Activated T-cell treated with anti-CD3 and anti-CD28 coated beads, Interleukin-2, amount 50 U/mL, for 24 hours (primary cell): ENCODE results near the gene SLC5A11.
A peak's percentile ranks its signal among the peaks of the same experiment; 100 is the strongest.

Source experiments
- DNase-seq: peaks from one replicate; pipeline ENCODE4 v3.0.0-alpha.2; 2020
- H3K27ac Mint-ChIP-seq: 2 replicates; pipeline ENCODE4 v1.8.0; 2020; ENCODE audit warnings: mild to moderate bottlenecking, mixed read lengths
- H3K27me3 Mint-ChIP-seq: 2 replicates; pipeline ENCODE4 v1.8.0; 2020; ENCODE audit warnings: mixed read lengths
- H3K36me3 Mint-ChIP-seq: 2 replicates; pipeline ENCODE4 v1.8.0; 2020; ENCODE audit warnings: low read depth, mixed read lengths
- H3K4me1 Mint-ChIP-seq: 2 replicates; pipeline ENCODE4 v1.8.0; 2020; ENCODE audit warnings: low read depth, mixed read lengths
- H3K4me3 Mint-ChIP-seq: 2 replicates; pipeline ENCODE4 v1.8.0; 2020; ENCODE audit warnings: mild to moderate bottlenecking, moderate library complexity, mixed read lengths
- H3K9me3 Mint-ChIP-seq: 2 replicates; pipeline ENCODE4 v1.8.0; 2020; ENCODE audit warnings: mixed read lengths

SLC5A11 gene

GRCh38 chr16:24908716-24909115, 63.0 kb downstream of the SLC5A11 start:
- Mint-ChIP-seq H3K4me1 (peaks cover 3% of the 10 kb centered on the region), H3K27me3 (no peaks in the 10 kb centered on the region), H3K36me3 (no peaks in the 10 kb centered on the region), H3K4me3 (no peak overlapping the region), H3K9me3 (no peaks in the 10 kb centered on the region), H3K27ac (no peak overlapping the region)
- DNase-seq: no peak

- H3K4me1 Mint-ChIP-seq: peaks cover 3% of the 10 kb centered on the region
- no peak for DNase-seq
- no peaks in the 10 kb centered on the region for H3K9me3 Mint-ChIP-seq
These were observed 64.1 kb downstream of the SLC5A11 start for GRCh38 chr16:24909856-24910255.

GRCh38 chr16:24915019-24915418, 69.3 kb downstream of the SLC5A11 start:
- no peaks in the 10 kb centered on the region for H3K9me3 Mint-ChIP-seq
- no peaks in the 10 kb centered on the region for H3K27me3 Mint-ChIP-seq
- DNase-seq: no peak
- peak overlapping the region; percentile 3 for H3K27ac Mint-ChIP-seq
- H3K4me3 Mint-ChIP-seq: no peak overlapping the region
- H3K36me3 Mint-ChIP-seq: peaks cover 31% of the 10 kb centered on the region
- no peaks in the 10 kb centered on the region for H3K4me1 Mint-ChIP-seq

More at GRCh38 chr16:24909856-24910255, 64.1 kb downstream of the SLC5A11 start:
- H3K36me3 Mint-ChIP-seq: no peaks in the 10 kb centered on the region
- H3K27me3 Mint-ChIP-seq: no peaks in the 10 kb centered on the region
- H3K4me3 Mint-ChIP-seq: no peak overlapping the region
- H3K27ac Mint-ChIP-seq: no peak overlapping the region

- H3K4me3 Mint-ChIP-seq: no peak overlapping the region
- no peaks in the 10 kb centered on the region for H3K9me3 Mint-ChIP-seq
- peaks cover 35% of the 10 kb centered on the region for H3K36me3 Mint-ChIP-seq
- peak overlapping the region; percentile 37 for H3K27ac Mint-ChIP-seq
- no peak for DNase-seq
- H3K4me1 Mint-ChIP-seq: no peaks in the 10 kb centered on the region
- H3K27me3 Mint-ChIP-seq: no peaks in the 10 kb centered on the region
These were observed 69.8 kb downstream of the SLC5A11 start for GRCh38 chr16:24915576-24915975.

- Mint-ChIP-seq H3K27ac (no peak overlapping the region), H3K27me3 (no peaks in the 10 kb centered on the region), H3K36me3 (peaks cover 50% of the 10 kb centered on the region), H3K4me3 (no peak overlapping the region), H3K9me3 (no peaks in the 10 kb centered on the region), H3K4me1 (peaks cover 13% of the 10 kb centered on the region)
- DNase-seq: no peak
These were observed 71.5 kb downstream of the SLC5A11 start for GRCh38 chr16:24917236-24917635.

GRCh38 chr16:24917891-24918290, 72.1 kb downstream of the SLC5A11 start:
- Mint-ChIP-seq H3K27me3 (no peaks in the 10 kb centered on the region), H3K36me3 (peaks cover 55% of the 10 kb centered on the region), H3K27ac (peak overlapping the region; percentile 22), H3K4me1 (peaks cover 17% of the 10 kb centered on the region), H3K4me3 (no peak overlapping the region), H3K9me3 (no peaks in the 10 kb centered on the region)
- no peak for DNase-seq

- no peak overlapping the region for H3K27ac Mint-ChIP-seq
- no peak for DNase-seq
- no peaks in the 10 kb centered on the region for H3K27me3 Mint-ChIP-seq
- no peak overlapping the region for H3K4me3 Mint-ChIP-seq
- H3K36me3 Mint-ChIP-seq: peaks cover 57% of the 10 kb centered on the region
- H3K9me3 Mint-ChIP-seq: no peaks in the 10 kb centered on the region
- H3K4me1 Mint-ChIP-seq: peaks cover 18% of the 10 kb centered on the region
These were observed 72.9 kb downstream of the SLC5A11 start for GRCh38 chr16:24918641-24919040.

- Mint-ChIP-seq H3K27ac (no peak overlapping the region), H3K4me3 (no peak overlapping the region), H3K9me3 (no peaks in the 10 kb centered on the region), H3K4me1 (peaks cover 18% of the 10 kb centered on the region), H3K36me3 (peaks cover 57% of the 10 kb centered on the region), H3K27me3 (no peaks in the 10 kb centered on the region)
- DNase-seq: no peak
These were observed 73.8 kb downstream of the SLC5A11 start for GRCh38 chr16:24919536-24919935.

GRCh38 chr16:24920568-24920967, 74.8 kb downstream of the SLC5A11 start:
- peak overlapping the region; percentile 29 for H3K27ac Mint-ChIP-seq
- DNase-seq: no peak
- no peak overlapping the region for H3K4me3 Mint-ChIP-seq
- no peaks in the 10 kb centered on the region for H3K27me3 Mint-ChIP-seq
- no peaks in the 10 kb centered on the region for H3K9me3 Mint-ChIP-seq
- H3K4me1 Mint-ChIP-seq: peaks cover 18% of the 10 kb centered on the region
- peaks cover 63% of the 10 kb centered on the region for H3K36me3 Mint-ChIP-seq

- Mint-ChIP-seq H3K27me3 (no peaks in the 10 kb centered on the region), H3K9me3 (no peaks in the 10 kb centered on the region), H3K27ac (peak overlapping the region; percentile 29), H3K4me3 (no peak overlapping the region), H3K4me1 (peaks cover 18% of the 10 kb centered on the region), H3K36me3 (peaks cover 63% of the 10 kb centered on the region)
- no peak for DNase-seq
These were observed 75.5 kb downstream of the SLC5A11 start for GRCh38 chr16:24921229-24921628.

GRCh38 chr16:24925163-24925562, 79.4 kb downstream of the SLC5A11 start:
- DNase-seq: no peak
- Mint-ChIP-seq H3K36me3 (peaks cover 67% of the 10 kb centered on the region), H3K27ac (peak overlapping the region; percentile 67), H3K4me3 (no peak overlapping the region), H3K9me3 (no peaks in the 10 kb centered on the region), H3K4me1 (peaks cover 18% of the 10 kb centered on the region), H3K27me3 (no peaks in the 10 kb centered on the region)

- Mint-ChIP-seq H3K4me1 (no peaks in the 10 kb centered on the region), H3K36me3 (peaks cover 82% of the 10 kb centered on the region), H3K9me3 (no peaks in the 10 kb centered on the region), H3K4me3 (no peak overlapping the region), H3K27me3 (no peaks in the 10 kb centered on the region), H3K27ac (no peak overlapping the region)
- DNase-seq: no peak
These were observed 83.6 kb downstream of the SLC5A11 start for GRCh38 chr16:24929409-24929808.

- no peaks in the 10 kb centered on the region for H3K4me1 Mint-ChIP-seq
- no peak for DNase-seq
- H3K9me3 Mint-ChIP-seq: no peaks in the 10 kb centered on the region
- no peaks in the 10 kb centered on the region for H3K27me3 Mint-ChIP-seq
- H3K27ac Mint-ChIP-seq: no peak overlapping the region
- H3K36me3 Mint-ChIP-seq: peaks cover 88% of the 10 kb centered on the region
- H3K4me3 Mint-ChIP-seq: no peak overlapping the region
These were observed 84.7 kb downstream of the SLC5A11 start for GRCh38 chr16:24930440-24930839.

- Mint-ChIP-seq H3K27me3 (no peaks in the 10 kb centered on the region), H3K9me3 (no peaks in the 10 kb centered on the region), H3K4me1 (no peaks in the 10 kb centered on the region), H3K27ac (no peak overlapping the region), H3K4me3 (no peak overlapping the region), H3K36me3 (peaks cover 91% of the 10 kb centered on the region)
- no peak for DNase-seq
These were observed 85.3 kb downstream of the SLC5A11 start for GRCh38 chr16:24931091-24931490.

GRCh38 chr16:24935336-24935735, 89.6 kb downstream of the SLC5A11 start:
- DNase-seq: no peak
- Mint-ChIP-seq H3K27me3 (no peaks in the 10 kb centered on the region), H3K27ac (peak overlapping the region; percentile 50), H3K36me3 (peaks cover 91% of the 10 kb centered on the region), H3K9me3 (no peaks in the 10 kb centered on the region), H3K4me3 (no peak overlapping the region), H3K4me1 (peaks cover 6% of the 10 kb centered on the region)

GRCh38 chr16:24936151-24936550, 90.4 kb downstream of the SLC5A11 start:
- no peak for DNase-seq
- Mint-ChIP-seq H3K9me3 (no peaks in the 10 kb centered on the region), H3K4me1 (peaks cover 6% of the 10 kb centered on the region), H3K27me3 (no peaks in the 10 kb centered on the region), H3K36me3 (peaks cover 91% of the 10 kb centered on the region), H3K27ac (no peak overlapping the region), H3K4me3 (no peak overlapping the region)
